Measurements from ENCODE around the gene MRTFA.

Gene MRTFA

GRCh38 chr22:40477683-40478337 lies 158.7 kb downstream of the MRTFA start:
- no peak for DNase-seq (ENCODE audit: low read depth)
- no peak for TF ChIP-seq CTCF (IDR thresholded peaks at IDR 0.05; ENCODE audit: control insufficient read depth, insufficient read depth, low read depth, low read length, missing control alignments)
- no peak overlapping the region for H3K4me3 ChIP-seq (ENCODE audit: control insufficient read depth, low read depth, low read length)

- DNase-seq (ENCODE audit: low read depth) = no peak
- H3K4me3 ChIP-seq (ENCODE audit: control insufficient read depth, low read depth, low read length) = no peak overlapping the region
- no peak for TF ChIP-seq CTCF (IDR thresholded peaks at IDR 0.05; ENCODE audit: control insufficient read depth, insufficient read depth, low read depth, low read length, missing control alignments)
Observed at GRCh38 chr22:40476341-40476740, 160.2 kb downstream of the MRTFA start.

- H3K4me3 ChIP-seq (ENCODE audit: control insufficient read depth, low read depth, low read length) = no peak overlapping the region
- no peak for DNase-seq (ENCODE audit: low read depth)
- no peak for TF ChIP-seq CTCF (IDR thresholded peaks at IDR 0.05; ENCODE audit: control insufficient read depth, insufficient read depth, low read depth, low read length, missing control alignments)
Observed at GRCh38 chr22:40473703-40474102, 162.8 kb downstream of the MRTFA start.

GRCh38 chr22:40472579-40472978 lies 163.9 kb downstream of the MRTFA start:
- no peak for DNase-seq (ENCODE audit: low read depth)
- no peak for TF ChIP-seq CTCF (IDR thresholded peaks at IDR 0.05; ENCODE audit: control insufficient read depth, insufficient read depth, low read depth, low read length, missing control alignments)
- H3K4me3 ChIP-seq (ENCODE audit: control insufficient read depth, low read depth, low read length) = no peak overlapping the region

- DNase-seq (ENCODE audit: low read depth) = no peak
- no peak for TF ChIP-seq CTCF (IDR thresholded peaks at IDR 0.05; ENCODE audit: control insufficient read depth, insufficient read depth, low read depth, low read length, missing control alignments)
- H3K4me3 ChIP-seq (ENCODE audit: control insufficient read depth, low read depth, low read length) = no peak overlapping the region
Observed at GRCh38 chr22:40472051-40472450, 164.5 kb downstream of the MRTFA start.

GRCh38 chr22:40469181-40469580 lies 167.3 kb downstream of the MRTFA start:
- DNase-seq (ENCODE audit: low read depth) = no peak
- H3K4me3 ChIP-seq (ENCODE audit: control insufficient read depth, low read depth, low read length) = no peak overlapping the region
- no peak for TF ChIP-seq CTCF (IDR thresholded peaks at IDR 0.05; ENCODE audit: control insufficient read depth, insufficient read depth, low read depth, low read length, missing control alignments)
